Right kidney (tissue), 1 donor: ENCODE data around the gene EVL.

Experiments used
- DNase-seq: peaks from one replicate; pipeline ENCODE4 v3.0.0-alpha.2; 2016

EVL gene

DNA sequence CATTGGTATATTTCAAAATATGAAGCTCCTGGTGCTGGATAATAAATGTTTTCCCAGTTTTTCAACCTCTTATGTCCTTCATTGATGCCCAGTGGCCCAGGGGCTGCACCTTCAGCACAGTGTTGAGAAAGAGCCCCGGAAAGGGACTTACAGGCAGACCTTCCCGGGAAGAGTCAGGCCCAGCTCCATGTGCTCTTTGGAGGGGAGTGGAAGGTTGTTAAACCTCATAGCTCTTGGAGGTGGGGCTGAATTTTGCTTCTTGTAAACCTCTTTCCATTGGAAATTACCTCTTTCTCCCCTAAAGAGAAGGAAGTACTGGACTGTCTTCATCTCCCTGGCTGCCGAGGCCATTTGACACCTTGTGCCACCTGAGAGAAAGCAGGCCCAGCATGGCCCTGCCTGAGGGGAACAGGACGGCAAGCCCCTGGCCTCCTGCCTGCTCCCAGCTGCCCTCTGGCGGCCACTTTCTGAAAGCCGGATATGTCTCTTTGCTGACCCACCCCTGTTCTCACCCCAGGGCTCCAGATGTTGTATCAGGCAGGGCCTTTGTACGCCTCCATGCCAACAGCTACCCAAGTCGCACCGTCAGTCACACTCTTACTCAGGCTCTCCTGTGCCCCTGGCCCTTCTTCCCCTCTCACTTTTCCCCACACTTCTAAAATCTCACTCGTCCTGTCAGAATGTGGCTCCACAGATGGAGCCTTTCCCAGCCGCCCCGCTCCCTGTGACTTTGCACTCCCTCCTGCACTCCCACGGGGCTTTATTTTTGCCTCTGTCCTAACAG is 43.0 kb downstream of the EVL start:
- peak; percentile 72 for DNase-seq

DNA sequence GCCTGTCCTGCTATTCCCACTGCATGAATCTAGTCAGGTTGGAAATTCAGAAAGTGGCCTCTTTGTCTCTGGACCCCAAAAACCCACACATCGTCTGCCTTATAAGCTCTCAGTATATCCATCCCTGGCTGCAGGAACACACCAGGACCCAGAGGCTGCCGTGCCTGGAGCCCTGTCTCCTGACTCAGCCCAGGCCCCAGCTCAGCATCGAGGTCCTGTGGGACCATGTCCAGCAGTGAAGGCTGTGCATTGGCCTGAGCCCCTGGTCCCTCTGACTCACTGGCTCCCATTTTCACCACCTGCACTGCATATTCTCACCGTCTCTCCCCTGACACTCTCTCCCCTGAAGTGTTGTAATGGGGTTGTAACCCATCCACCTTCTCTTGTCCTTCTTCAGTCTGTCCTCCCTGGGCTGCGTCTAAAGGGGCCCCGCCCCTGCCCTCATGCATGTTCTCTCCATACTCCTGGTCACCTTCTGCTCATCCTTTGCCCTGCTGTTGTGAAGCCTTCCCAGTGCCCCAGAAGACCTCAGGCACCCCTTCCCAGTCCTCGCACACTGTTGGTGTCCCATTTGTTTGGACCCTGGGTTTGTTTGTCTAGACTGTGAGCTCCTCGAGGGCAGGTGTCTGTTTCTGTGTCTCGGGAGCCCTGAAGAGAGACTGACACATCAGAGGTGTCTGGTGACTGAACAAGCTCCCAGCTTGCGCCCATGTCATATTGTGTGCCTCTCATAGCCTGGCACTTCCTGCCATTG is 43.8 kb downstream of the EVL start:
- no peak for DNase-seq

- DNase-seq: no peak
Observed at GRCh38 chr14:100109594-100109955, 44.4 kb downstream of the EVL start.

DNA sequence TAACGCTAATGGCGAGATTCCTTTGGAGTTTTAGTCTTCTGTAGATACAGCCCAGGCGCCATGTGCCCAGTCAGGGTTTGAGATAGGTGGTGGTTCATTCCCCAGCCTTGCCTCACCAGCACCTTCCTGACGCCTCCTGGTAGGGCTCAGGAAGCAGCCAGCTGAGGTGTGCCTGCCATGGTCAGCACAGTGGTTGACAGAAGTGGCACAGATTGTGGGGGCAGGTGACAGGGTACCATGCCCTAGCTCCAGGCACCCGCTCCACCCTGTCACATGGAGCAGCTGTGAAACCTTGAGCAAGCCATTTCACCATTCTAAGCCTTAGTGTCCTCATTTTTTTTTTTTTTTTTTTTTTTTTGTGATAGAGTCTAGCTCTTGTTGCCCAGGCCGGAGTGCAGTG is 45.6 kb downstream of the EVL start:
- DNase-seq: no peak

- DNase-seq: no peak
Observed at GRCh38 chr14:100111931-100112704, 46.9 kb downstream of the EVL start.

DNA sequence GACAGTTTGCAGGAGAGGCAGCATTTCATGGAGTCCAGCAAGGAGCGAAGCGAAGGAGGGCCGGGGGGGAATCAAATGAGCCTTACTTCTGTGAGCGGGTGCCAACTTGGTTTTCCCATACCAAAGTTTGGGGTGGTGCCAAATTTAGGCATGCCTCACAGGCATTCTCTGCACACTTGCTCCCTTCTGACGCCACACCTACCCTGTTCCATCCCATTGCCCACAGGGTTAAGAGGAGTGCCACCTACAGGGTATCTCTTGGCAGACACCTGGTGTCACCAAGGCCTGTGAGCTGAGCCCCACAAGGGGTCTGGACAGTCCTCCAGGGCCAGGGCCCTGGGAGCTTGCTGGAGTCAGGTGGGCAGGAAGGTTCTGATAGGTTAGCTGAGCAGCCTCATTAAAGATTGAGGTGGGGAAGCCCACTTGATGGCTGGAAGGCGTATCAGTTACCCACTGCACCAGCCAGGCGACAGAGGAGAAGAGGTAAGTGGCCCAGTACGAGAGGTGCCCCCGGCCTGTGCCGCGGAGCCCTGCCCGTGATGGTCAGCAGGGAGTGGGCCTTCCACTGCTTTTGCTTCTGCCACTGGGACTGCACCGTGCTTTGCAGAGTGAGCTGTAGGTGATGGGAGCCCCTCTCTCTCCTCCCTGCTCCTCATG is 49.0 kb downstream of the EVL start:
- no peak for DNase-seq

DNA sequence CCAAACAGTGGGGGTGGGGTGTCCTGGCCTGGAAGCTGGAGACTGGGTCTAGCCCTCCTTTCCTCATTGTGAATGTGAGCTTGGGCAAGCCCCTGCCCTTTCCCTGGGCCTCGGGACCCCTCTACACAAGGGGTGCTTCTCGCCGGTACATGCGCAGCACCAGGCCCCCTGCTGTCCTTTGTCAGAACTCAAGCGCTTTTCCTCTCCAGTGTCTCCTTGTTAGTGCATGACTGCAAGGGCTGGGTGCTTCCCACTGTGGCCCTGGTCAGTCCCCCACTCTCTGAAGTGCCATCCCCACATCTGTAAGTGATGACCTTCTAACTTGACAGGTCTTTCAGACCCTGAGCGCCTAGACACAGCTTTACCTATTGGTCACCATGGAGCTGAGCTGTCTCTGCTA is 50.0 kb downstream of the EVL start:
- no peak for DNase-seq

DNA sequence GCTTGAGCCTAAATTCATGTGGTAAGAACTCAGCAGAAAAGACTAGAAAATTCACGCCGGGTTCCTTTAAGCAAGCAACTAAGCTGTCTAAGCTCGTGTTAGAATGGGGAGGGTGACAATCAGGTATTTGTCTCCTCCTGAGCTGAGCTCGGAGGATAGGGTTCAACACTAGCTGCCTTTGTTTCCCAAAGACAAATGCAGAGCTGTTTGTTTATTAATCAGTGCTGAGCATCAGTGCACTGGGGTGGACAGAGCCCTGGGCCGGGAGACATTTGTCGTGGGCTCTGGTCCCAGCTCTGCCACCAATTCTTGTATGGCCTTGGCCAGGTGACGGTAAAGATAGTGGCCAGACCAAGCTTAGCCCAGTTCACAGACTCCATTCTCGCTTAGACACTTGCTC is 50.5 kb downstream of the EVL start:
- no peak for DNase-seq

DNA sequence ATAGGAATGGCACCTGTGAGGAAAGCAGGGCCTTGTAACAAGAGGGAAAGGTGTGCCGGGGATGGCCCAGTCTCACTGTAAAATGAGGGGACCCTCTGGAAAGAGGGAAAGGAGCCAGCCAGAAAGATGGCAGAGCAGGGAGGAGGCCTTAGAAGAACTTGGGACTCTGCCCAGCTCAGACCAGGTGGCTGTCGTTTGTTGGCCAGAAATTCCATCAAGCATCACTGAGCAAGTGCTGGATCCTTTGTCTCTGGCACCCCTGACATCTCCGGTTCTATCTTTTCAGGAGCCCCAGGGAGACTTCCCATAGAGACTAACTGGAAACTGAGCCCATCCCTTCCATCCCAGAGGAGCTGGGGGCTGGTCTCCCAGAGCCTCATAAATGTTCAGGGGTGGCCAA is 50.9 kb downstream of the EVL start:
- no peak for DNase-seq

DNA sequence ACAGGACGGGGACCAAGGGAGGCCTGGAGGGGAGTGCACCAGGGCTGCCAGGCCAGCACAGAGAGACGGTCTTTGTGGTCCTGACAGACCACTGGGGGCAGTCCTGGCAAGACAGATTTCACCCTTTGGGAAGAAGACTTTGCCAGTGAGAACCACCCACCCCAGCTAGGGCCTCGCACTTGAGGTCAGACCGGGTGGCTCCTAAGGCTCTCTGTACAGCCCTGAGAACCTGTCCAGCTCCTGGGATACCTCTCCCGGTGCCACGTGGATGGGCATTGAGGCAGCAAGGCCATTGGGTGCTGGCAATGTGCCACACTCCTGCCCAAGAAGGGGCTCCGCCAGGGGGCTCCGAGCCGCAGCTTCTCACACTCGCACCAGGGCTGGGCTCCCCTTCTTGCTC is 51.8 kb downstream of the EVL start:
- no peak for DNase-seq

GRCh38 chr14:100117633-100118395 is 52.6 kb downstream of the EVL start:
- DNase-seq: no peak

DNA sequence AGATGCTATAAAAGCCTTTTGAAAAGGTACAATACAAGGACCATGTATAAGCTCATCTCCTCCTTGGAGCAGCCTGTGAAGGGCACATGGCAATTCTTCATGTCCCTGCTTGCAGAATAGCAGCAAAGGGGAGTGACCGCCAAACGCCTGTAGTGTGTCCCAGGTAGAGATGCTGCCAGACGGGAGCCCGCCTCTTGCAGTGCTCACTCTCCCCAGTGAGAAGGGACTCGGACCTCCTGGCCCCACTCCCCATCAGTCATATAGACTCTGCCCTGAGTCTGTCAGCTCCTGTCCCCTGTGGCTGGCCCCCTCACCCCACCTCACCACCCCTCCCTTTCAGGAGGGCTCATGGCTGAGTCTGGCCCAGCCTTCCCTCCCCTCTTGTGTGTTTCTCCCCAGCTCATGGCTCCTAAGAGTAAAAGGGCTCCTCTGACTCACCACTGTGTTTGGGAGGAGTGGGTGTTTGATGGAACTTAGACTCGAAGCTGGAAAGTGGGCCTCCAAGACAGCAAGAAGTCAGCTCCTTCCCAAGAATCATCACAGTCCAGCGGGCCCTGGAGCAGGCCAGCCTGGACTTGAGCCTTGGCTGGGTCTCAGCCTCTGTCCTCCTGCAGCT is 53.3 kb downstream of the EVL start:
- no peak for DNase-seq

- DNase-seq: no peak
Observed at GRCh38 chr14:100119251-100119650, 54.0 kb downstream of the EVL start.

- DNase-seq: no peak
Observed at GRCh38 chr14:100120522-100121269, 55.5 kb downstream of the EVL start.

DNA sequence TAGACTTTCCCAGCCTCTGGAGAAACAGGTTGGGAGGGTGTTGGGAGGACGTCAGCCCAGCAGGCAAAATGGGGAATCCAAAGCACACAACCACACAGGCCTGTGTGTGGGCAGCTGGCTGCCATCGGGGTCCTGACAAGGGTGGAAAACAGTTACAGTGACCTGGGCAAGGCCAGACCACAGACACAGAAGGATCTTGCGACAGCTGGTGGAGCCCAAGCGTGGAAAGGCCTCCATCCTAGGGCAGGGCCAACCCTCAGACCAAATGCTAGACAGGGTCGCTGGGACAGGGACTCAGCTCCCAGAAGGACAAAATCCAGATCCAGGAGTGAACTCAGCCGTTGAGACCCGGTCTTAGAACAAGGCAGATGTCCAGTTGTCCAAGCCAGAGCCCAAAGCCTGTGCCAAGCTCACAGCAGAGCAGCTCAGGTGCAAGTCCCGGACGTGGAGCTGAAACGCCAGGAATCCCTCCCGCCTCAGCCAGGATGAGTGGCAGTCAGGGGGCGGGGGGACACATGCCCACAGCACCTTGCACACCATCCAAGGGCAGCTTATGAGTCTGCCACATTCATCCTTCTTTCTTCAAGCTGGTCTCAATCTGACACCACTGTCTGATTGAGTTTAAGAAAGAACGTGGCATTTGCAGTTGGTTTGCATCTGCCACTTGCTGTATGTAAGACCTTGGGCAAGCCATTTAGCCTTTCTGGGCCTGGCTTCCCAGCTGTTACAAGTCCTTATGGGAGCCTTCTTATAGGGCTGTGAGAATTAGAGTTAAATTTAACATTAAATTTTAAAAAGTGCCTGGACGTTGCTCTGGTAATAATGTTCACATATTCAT is 56.6 kb downstream of the EVL start:
- no peak for DNase-seq

DNA sequence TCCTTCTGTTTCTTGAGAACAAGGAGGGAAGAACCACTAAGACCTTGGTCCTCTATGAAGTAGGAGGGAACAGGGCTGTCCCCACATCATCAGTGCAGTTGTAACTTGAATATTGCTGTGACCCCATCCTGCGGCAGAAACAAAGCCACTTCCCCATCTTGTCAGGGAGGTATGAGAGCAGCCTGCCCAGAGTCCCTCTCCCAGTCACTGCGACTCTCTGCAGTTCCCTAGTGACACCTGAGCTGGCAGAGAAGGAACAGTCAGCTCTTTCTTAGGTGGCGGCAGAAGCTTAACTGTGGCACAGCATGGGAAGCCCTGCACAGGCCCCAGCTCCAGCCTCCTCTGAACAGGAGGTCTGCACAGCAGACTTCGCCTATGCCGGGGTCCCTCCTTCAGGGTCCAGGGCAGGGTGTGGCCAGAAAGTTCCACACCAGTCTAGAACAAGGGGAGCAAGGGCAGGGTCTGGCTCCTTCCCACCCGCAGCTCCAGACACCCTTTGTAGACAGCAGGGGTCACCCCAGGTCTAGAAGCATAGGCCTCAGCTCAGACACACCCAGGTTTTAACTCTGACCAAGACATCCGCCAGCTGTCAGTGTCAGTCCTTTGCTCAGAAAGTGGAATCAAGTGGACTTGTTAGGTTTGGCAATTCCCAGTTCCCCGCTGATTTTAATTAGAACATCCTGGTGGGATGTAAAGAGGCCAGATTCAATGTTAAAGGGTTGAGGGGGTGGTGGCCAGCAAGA is 57.4 kb downstream of the EVL start:
- DNase-seq: no peak

GRCh38 chr14:100123618-100124017 is 58.4 kb downstream of the EVL start:
- no peak for DNase-seq

DNA sequence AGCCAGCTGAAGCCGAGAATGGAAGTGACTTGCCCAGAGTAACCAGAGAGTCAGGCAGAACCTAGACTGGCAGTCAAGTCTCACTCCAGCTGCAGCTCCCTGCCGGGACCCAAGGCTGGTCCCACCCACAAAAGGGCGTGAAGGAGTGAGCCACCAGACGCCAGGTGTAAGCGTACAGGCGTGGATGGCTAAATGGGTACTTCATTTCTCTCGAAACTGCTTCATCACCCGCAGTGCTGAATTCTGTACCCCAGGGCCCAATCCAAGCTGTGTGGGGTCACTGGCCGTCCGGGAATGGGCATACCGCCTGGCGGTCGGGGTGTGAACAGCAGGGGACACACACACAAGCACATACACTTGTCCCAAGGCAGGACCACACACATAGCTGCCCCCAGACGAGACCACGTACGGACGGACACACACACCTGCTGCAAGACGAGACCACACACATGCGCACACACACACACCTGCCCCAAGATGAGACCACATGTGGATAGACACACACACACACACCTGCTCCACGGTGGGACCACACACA is 59.4 kb downstream of the EVL start:
- DNase-seq: no peak

- no peak for DNase-seq
Observed at GRCh38 chr14:100126401-100126800, 61.2 kb downstream of the EVL start.
